ENCODE data around the gene SLC35G1. TPM values are rescaled to one million over a fixed set of nuclear protein-coding genes. Genes with fewer than 3 reads are reported as not detected.
A peak's percentile ranks its signal among the peaks of the same experiment; 100 is the strongest.

The SLC35G1 gene
- total RNA-seq, 1 donor from 2014 or later: 1.0 TPM

DNA sequence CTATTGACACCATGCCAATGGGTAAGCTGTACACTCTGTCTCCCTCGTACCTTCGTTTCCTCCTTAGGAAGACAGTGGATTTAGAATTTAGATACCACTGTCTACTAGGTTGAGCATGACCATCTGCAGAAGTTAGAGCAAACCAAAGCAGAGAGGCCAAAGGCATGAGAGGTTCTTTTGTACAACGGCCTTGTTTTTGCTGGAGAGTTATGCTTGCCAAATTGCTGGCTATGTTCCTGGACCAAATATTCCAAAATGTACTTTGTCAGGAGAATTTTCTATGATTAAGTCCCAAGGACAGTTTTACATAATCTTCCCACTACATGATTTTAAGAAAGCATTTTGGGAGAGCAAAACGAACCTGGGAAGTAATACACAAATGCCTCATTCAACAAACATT is 52.0 kb downstream of the SLC35G1 start:
- peaks cover 34 to 44% (median 43%) of the 10 kb centered on the region in 3 donors for H3K4me1 ChIP-seq (ENCODE audit: control insufficient read depth in 3 of 3, insufficient read depth in 3 of 3, low read length in 3 of 3)
- no peaks in the 10 kb centered on the region for H3K36me3 ChIP-seq (ENCODE audit: control insufficient read depth in 3 of 3, insufficient read depth in 3 of 3, low read length in 3 of 3)
- H3K9me3 ChIP-seq (ENCODE audit: control insufficient read depth in 3 of 3, low read length in 3 of 3): no peaks in the 10 kb centered on the region
- H3K27ac ChIP-seq (ENCODE audit: low read depth, low read length): peak overlapping the region; percentile 9
- no peaks in the 10 kb centered on the region for H3K27me3 ChIP-seq (ENCODE audit: control insufficient read depth in 3 of 3, insufficient read depth in 3 of 3, low read length in 3 of 3)
- no peak overlapping the region for H3K4me3 ChIP-seq (ENCODE audit: low read length in 3 of 3)
- peak overlapping the region in 1 of 3 donors; percentile 5 for H3K9ac ChIP-seq (ENCODE audit: low read depth in 1 of 3, low read length in 3 of 3)

DNA sequence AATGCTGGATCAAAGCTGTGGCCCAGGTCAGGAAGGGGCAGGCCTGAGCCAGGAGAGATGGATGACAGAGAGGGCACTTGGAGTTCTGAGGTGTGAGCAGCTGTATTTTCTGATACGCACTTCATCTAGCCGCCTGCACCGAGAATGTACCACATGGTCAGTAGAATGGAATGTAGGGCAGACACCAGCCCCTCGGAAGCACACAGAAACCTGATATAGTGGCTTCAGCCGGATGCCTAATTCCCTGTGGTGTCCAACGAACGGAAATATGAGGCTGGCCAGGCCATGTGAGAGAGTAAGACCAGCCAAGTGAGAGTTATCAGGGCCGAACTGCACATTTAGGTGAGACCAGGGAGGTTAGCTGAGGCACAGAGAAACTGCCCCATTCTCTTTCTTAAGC is 53.3 kb downstream of the SLC35G1 start:
- peak overlapping the region; percentile 62 to 75 (median 71) for H3K9ac ChIP-seq (ENCODE audit: low read depth in 1 of 3, low read length in 3 of 3)
- H3K4me3 ChIP-seq (ENCODE audit: low read length in 3 of 3): peak overlapping the region; percentile 30 to 60 (median 39)
- no peaks in the 10 kb centered on the region for H3K36me3 ChIP-seq (ENCODE audit: control insufficient read depth in 3 of 3, insufficient read depth in 3 of 3, low read length in 3 of 3)
- H3K4me1 ChIP-seq (ENCODE audit: control insufficient read depth in 3 of 3, insufficient read depth in 3 of 3, low read length in 3 of 3): peaks cover 24 to 37% (median 33%) of the 10 kb centered on the region in 3 donors
- no peaks in the 10 kb centered on the region for H3K9me3 ChIP-seq (ENCODE audit: control insufficient read depth in 3 of 3, low read length in 3 of 3)
- no peaks in the 10 kb centered on the region for H3K27me3 ChIP-seq (ENCODE audit: control insufficient read depth in 3 of 3, insufficient read depth in 3 of 3, low read length in 3 of 3)
- H3K27ac ChIP-seq (ENCODE audit: low read depth, low read length): peak overlapping the region; percentile 93

DNA sequence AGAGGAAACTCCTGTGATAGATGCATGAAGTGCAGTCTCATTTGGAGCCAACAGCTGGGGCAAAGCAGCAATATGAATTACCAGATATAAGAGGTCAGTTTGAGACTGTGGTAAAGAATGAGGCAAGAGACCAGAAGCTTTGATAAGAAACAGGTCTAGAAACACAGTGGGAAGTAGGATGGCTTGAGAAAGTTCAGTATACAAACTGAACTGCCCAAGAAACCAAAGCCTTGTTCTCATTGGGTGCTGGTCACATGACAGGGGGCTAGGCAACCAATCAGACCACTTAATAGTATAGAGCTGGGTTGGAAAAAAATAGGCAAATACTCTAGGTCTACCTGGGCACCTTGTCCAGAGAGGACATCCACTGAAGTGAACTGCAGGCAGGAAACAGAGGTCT is 53.7 kb downstream of the SLC35G1 start:
- Histone ChIP-seq H3K36me3 (ENCODE audit: control insufficient read depth in 3 of 3, insufficient read depth in 3 of 3, low read length in 3 of 3) (no peaks in the 10 kb centered on the region), H3K4me3 (ENCODE audit: low read length in 3 of 3) (peak overlapping the region; percentile 30 to 60 (median 39)), H3K27me3 (ENCODE audit: control insufficient read depth in 3 of 3, insufficient read depth in 3 of 3, low read length in 3 of 3) (no peaks in the 10 kb centered on the region), H3K27ac (ENCODE audit: low read depth, low read length) (peak overlapping the region; percentile 93), H3K9me3 (ENCODE audit: control insufficient read depth in 3 of 3, low read length in 3 of 3) (no peaks in the 10 kb centered on the region), H3K4me1 (ENCODE audit: control insufficient read depth in 3 of 3, insufficient read depth in 3 of 3, low read length in 3 of 3) (peaks cover 21 to 32% (median 28%) of the 10 kb centered on the region in 3 donors), H3K9ac (ENCODE audit: low read depth in 1 of 3, low read length in 3 of 3) (peak overlapping the region; percentile 62 to 75 (median 71))

DNA sequence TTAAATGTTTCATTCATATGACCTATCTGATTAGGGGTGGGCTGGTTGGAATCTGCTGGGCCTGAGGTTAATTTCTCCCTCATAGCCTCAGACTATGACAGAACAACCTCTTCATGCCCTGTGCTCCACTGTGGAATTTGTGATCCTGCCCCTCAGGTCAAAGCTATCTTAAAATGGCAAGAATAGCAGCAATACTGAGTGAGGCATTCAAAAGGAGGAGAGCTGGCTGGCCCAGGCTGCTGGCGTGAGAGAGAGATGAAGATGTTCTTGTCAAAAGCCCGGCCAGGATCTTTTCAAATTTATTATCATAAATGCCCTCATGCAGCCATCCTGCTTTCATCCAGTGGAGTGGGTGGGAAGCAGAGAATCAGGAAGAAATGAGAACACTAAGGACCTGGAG is 58.1 kb downstream of the SLC35G1 start:
- Histone ChIP-seq H3K27ac (ENCODE audit: low read depth, low read length) (no peak overlapping the region), H3K4me3 (ENCODE audit: low read length in 3 of 3) (no peak overlapping the region), H3K4me1 (ENCODE audit: control insufficient read depth in 3 of 3, insufficient read depth in 3 of 3, low read length in 3 of 3) (peaks cover 9 to 13% (median 11%) of the 10 kb centered on the region in 3 donors), H3K36me3 (ENCODE audit: control insufficient read depth in 3 of 3, insufficient read depth in 3 of 3, low read length in 3 of 3) (no peaks in the 10 kb centered on the region), H3K9ac (ENCODE audit: low read depth in 1 of 3, low read length in 3 of 3) (no peak overlapping the region), H3K27me3 (ENCODE audit: control insufficient read depth in 3 of 3, insufficient read depth in 3 of 3, low read length in 3 of 3) (no peaks in the 10 kb centered on the region), H3K9me3 (ENCODE audit: control insufficient read depth in 3 of 3, low read length in 3 of 3) (no peaks in the 10 kb centered on the region)

Other genes starting within 250 kb of the SLC35G1 start
- gene FRA10AC1, start 191.4 kb upstream of the SLC35G1 start, total RNA-seq: 15.1 TPM
- gene LGI1, start 136.0 kb upstream of the SLC35G1 start, total RNA-seq: 9.4 TPM
- 29.2 TPM for gene PLCE1, start 100.0 kb downstream of the SLC35G1 start, total RNA-seq

All from skeletal muscle tissue (tissue), 4 donors.